Endothelial cell of umbilical vein (primary cell): Measurements from ENCODE around the gene TRIM10. TPM values are rescaled to one million over a fixed set of nuclear protein-coding genes. Genes with fewer than 3 reads are reported as not detected.

Experiments
- BruUV-seq: library from RNA; stranded (reverse); fragments of 400-500 nt; replicated peaks from 2 replicates; lab custom pipeline; 2021; lab: Mats Ljungman, UMichigan
- CTCF ChIA-PET: fragments of 300-600, 350-600 bp; sonication (Branson Sonifier 250); formaldehyde crosslinking; loops from one replicate; lab custom pipeline; 2021; ENCODE audit warnings: antibody characterized with exemption, inconsistent platforms; lab: Charles Lee
- POLR2A ChIA-PET: fragments of 300-600, 350-600 bp; sonication (Branson Sonifier 250); formaldehyde crosslinking; loops from one replicate; lab custom pipeline; 2021; ENCODE audit warnings: antibody characterized with exemption, inconsistent platforms; lab: Charles Lee
- DNase-seq: peaks from one replicate; pipeline ENCODE4 v3.0.0-alpha.2; 2011; ENCODE audit warnings: low read depth, low spot score
- FAIRE-seq: peaks from 2 replicates; lab custom pipeline; 2011; peaks lifted over from hg19 to GRCh38; lab: Jason Lieb, UNC
- H2AFZ ChIP-seq: 2 replicates; pipeline ENCODE4 v1.6.0; 2012; ENCODE audit warnings: low read depth, low read length, control low read depth, inconsistent platforms
- H3K27ac ChIP-seq: 2 replicates; pipeline ENCODE4 v1.5.1; 2011; ENCODE audit warnings: low read depth, mild to moderate bottlenecking, control low read depth, low read length, moderate library complexity; ENCODE audit not compliant: insufficient read depth
- H3K27me3 ChIP-seq, 2 experiments: 2 replicates each; pipeline versions ENCODE4 v1.6.0 to v1.6.1; 2011; ENCODE audit warnings: low read length in 2 of 2, mixed read lengths in 1 of 2; ENCODE audit not compliant: control insufficient read depth in 2 of 2, insufficient read depth in 2 of 2
- H3K36me3 ChIP-seq, 2 experiments: 2 replicates in 1 of 2; 3 replicates in 1 of 2; pipeline ENCODE4 v1.5.1; 2011; ENCODE audit warnings: low read length in 2 of 2, mild to moderate bottlenecking in 1 of 2, moderate library complexity in 1 of 2; ENCODE audit not compliant: control insufficient read depth in 2 of 2, insufficient read depth in 2 of 2; ENCODE audit errors: extremely low read depth in 1 of 2
- H3K4me1 ChIP-seq: 3 replicates; pipeline ENCODE4 v1.5.1; 2011; ENCODE audit warnings: mild to moderate bottlenecking, low read length; ENCODE audit not compliant: control insufficient read depth, insufficient read depth; ENCODE audit errors: extremely low read depth
- H3K4me2 ChIP-seq: 2 replicates; pipeline ENCODE4 v1.6.1; 2011; ENCODE audit warnings: low read length, control low read depth, mixed read lengths; ENCODE audit not compliant: insufficient read depth
- H3K4me3 ChIP-seq, 3 experiments: fragments of 200-600 bp in 1 of 3; sonication (generic), shearing (Covaris generic) in 1 of 3; replicated peaks in 1 of 3; 2 replicates each; pipeline ENCODE4 v1.5.1; 2011 to 2016; ENCODE audit warnings: control low read depth in 3 of 3, low read length in 3 of 3, mild to moderate bottlenecking in 2 of 3, inconsistent platforms in 1 of 3, low read depth in 1 of 3, moderate library complexity in 1 of 3; ENCODE audit not compliant: insufficient read depth in 1 of 3
- H3K79me2 ChIP-seq: 2 replicates; pipeline ENCODE4 v1.6.0; 2012; ENCODE audit warnings: low read length, inconsistent platforms; ENCODE audit not compliant: control insufficient read depth, insufficient read depth
- H3K9ac ChIP-seq: replicated peaks from 2 replicates; pipeline ENCODE3; 2011; ENCODE audit warnings: low read length, control low read depth; ENCODE audit not compliant: insufficient read depth; ENCODE audit errors: extremely low read depth
- H3K9me1 ChIP-seq: replicated peaks from 3 replicates; pipeline ENCODE4 v1.6.0; 2011; ENCODE audit warnings: mild to moderate bottlenecking, low read length; ENCODE audit not compliant: control insufficient read depth, insufficient read depth; ENCODE audit errors: extremely low read depth
- H3K9me3 ChIP-seq: replicated peaks from 2 replicates; pipeline ENCODE4 v1.5.1; 2012; ENCODE audit warnings: low read length, inconsistent platforms; ENCODE audit not compliant: control insufficient read depth, insufficient read depth
- H4K20me1 ChIP-seq: replicated peaks from 2 replicates; pipeline ENCODE3; 2011; ENCODE audit warnings: mild to moderate bottlenecking, low read length; ENCODE audit not compliant: control insufficient read depth, insufficient read depth; ENCODE audit errors: extremely low read depth
- EZH2 ChIP-seq: IDR thresholded peaks from 2 replicates; pipeline ENCODE4 v1.6.1; 2012; ENCODE audit warnings: borderline replicate concordance, low read depth, mild to moderate bottlenecking, moderate library complexity, low read length, inconsistent platforms; ENCODE audit not compliant: severe bottlenecking
- FOS ChIP-seq: IDR thresholded peaks from 2 replicates; pipeline ENCODE4 v1.6.1; 2011; ENCODE audit warnings: mild to moderate bottlenecking, low read length, moderate library complexity, borderline replicate concordance; ENCODE audit not compliant: insufficient read depth
- GATA2 ChIP-seq: IDR thresholded peaks from 2 replicates; pipeline ENCODE4 v1.7.0; 2011; ENCODE audit warnings: low read depth, mild to moderate bottlenecking, moderate library complexity, mixed read lengths, low read length; ENCODE audit not compliant: insufficient read length, insufficient read depth
- JUN ChIP-seq: IDR thresholded peaks from 2 replicates; pipeline ENCODE4 v1.6.1; 2011; ENCODE audit warnings: borderline replicate concordance, low read depth; ENCODE audit not compliant: insufficient read length, insufficient read depth
- MAX ChIP-seq: IDR thresholded peaks from 2 replicates; pipeline ENCODE4 v1.6.1; 2011; ENCODE audit not compliant: insufficient read depth, insufficient read length
- MYC ChIP-seq: IDR thresholded peaks from one replicate; pipeline ENCODE4 v1.6.1; 2011; ENCODE audit warnings: mild to moderate bottlenecking, low read depth, low read length
- POLR2A ChIP-seq: IDR thresholded peaks from 2 replicates; pipeline ENCODE4 v1.6.1; 2012; ENCODE audit warnings: low read depth, mild to moderate bottlenecking, control low read depth, low read length
- POLR2AphosphoS5 ChIP-seq: IDR thresholded peaks from 2 replicates; pipeline ENCODE4 v1.6.1; 2012; ENCODE audit warnings: low read depth, mild to moderate bottlenecking, control low read depth, low read length, moderate library complexity; ENCODE audit not compliant: insufficient read depth
- dilution Hi-C: fragments of 300-500 bp; cut with MboI; formaldehyde crosslinking; loops from one replicate; pipeline ENCODE4 v1.15.0; 2019; ENCODE audit warnings: low sequenced_read_pairs; ENCODE audit not compliant: extremely low pct_ligation_motif_present
- intact Hi-C: fragments of 100-400 bp; cut with micrococcal nuclease; formaldehyde crosslinking; loops from one replicate; pipeline ENCODE4 v1.10.0; 2022
- polyA plus RNA-seq, 4 experiments: library from polyadenylated mRNA; depleted of rRNA in 3 of 4; stranded (reverse) in 3 of 4; unstranded in 1 of 4; fragments of >200 nt; gene quantifications; 2 replicates each; pipeline versions ENCODE4 v1.2.1 to v1.2.3, GENCODE V29; 2011 to 2012; ENCODE audit warnings: missing spikeins in 1 of 4
- total RNA-seq: library from RNA; stranded (reverse); gene quantifications from 2 replicates; pipeline ENCODE4 v1.2.3, GENCODE V29; 2021
- TF ChIP-seq, protein P1 (sequence below), 2 donors: IDR thresholded peaks; 1 replicate in 1 of 2; 2 replicates in 1 of 2; pipeline ENCODE4 v1.5.1; 2011; ENCODE audit warnings: low read length in 2 of 2, mild to moderate bottlenecking in 2 of 2, moderate library complexity in 2 of 2, control low read depth in 1 of 2, inconsistent platforms in 1 of 2, low read depth in 1 of 2; ENCODE audit not compliant: insufficient read depth in 1 of 2; ENCODE audit errors: extremely low read depth in 1 of 2

Gene TRIM10
- total and polyA plus RNA-seq, 2 donors (not counting 3 experiments of a cell fraction or from before 2014, with no cell fraction given), result not detected

DNA sequence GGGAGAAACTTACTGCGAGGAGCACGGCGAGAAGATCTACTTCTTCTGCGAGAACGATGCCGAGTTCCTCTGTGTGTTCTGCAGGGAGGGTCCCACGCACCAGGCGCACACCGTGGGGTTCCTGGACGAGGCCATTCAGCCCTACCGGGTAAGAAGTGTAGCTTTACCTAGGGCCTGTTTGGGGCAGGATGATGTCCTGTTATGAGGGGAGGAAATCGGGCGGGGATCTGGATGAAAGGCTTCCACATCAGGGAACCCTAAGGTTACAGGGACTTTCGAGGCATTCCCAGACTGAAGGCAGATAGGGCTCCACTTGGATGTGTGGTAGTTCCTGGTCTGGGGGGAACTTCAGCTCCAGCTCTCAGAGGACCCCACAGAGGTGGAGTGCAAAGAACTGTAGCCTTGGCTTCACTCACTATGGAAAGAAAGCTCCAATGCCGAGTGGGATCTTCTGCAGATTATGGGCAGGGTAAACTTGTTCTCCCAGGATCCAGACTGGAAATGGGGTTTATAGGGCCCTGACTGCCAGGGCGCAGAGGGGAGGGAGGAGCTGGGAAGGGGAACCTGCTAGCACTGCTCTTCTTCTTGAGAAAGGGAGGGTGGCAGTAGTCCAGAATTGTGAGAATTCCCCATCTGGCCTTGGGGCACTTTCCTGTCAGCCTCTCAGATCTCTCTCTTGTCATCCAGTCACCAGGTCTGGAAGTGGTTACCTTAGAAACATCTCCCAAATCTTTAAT lies 3.1 kb upstream of the TRIM10 start:
- Histone ChIP-seq H3K9me1 (no peaks in the 10 kb centered on the region), H3K36me3 (no peaks in the 10 kb centered on the region), H3K4me3 (no peak overlapping the region), H3K4me2 (no peak overlapping the region), H3K27ac (no peak overlapping the region), H3K79me2 (no peaks in the 10 kb centered on the region), H3K4me1 (no peaks in the 10 kb centered on the region), H2AFZ (no peak overlapping the region), H3K9ac (no peak overlapping the region), H3K27me3 (peaks cover 21 to 28% of the 10 kb centered on the region in 2 experiments), H4K20me1 (no peaks in the 10 kb centered on the region), H3K9me3 (no peaks in the 10 kb centered on the region)
- no TSS peak for BruUV-seq
- FAIRE-seq, result no peak
- ChIA-PET POLR2A (no interaction called here), CTCF (no interaction called here)
- intact Hi-C loops (no loop called here), dilution Hi-C loops (no loop called here)
- DNase-seq, result no peak
- TF ChIP-seq POLR2AphosphoS5 (no peak), FOS (no peak), MYC (no peak), GATA2 (no peak), EZH2 (no peak), JUN (no peak), MAX (no peak), POLR2A (no peak)
- TF ChIP-seq, protein P1, sequence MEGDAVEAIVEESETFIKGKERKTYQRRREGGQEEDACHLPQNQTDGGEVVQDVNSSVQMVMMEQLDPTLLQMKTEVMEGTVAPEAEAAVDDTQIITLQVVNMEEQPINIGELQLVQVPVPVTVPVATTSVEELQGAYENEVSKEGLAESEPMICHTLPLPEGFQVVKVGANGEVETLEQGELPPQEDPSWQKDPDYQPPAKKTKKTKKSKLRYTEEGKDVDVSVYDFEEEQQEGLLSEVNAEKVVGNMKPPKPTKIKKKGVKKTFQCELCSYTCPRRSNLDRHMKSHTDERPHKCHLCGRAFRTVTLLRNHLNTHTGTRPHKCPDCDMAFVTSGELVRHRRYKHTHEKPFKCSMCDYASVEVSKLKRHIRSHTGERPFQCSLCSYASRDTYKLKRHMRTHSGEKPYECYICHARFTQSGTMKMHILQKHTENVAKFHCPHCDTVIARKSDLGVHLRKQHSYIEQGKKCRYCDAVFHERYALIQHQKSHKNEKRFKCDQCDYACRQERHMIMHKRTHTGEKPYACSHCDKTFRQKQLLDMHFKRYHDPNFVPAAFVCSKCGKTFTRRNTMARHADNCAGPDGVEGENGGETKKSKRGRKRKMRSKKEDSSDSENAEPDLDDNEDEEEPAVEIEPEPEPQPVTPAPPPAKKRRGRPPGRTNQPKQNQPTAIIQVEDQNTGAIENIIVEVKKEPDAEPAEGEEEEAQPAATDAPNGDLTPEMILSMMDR (IDR thresholded peaks at IDR 0.05; ENCODE audit: extremely low read depth in 1 of 2, insufficient read depth in 1 of 2, low read depth in 1 of 2, low read length in 2 of 2), result no peak
